SIG-M5 (cell line): Measurements from ENCODE around the gene OSBPL9.
"Not testable (repeated sequence)": the region's sequence is repeated elsewhere in the genome, so short reads cannot be mapped to it uniquely, and the experiment has no call there.

Source experiments
- DNase-seq: peaks from one replicate; lab custom pipeline; 2025; lab: John Stamatoyannopoulos, UW

Gene OSBPL9

GRCh38 chr1:51792864-51793263, 176.0 kb downstream of the OSBPL9 start:
- DNase-seq = no peak

- no peak for DNase-seq
Observed at GRCh38 chr1:51794260-51794659, 177.4 kb downstream of the OSBPL9 start.

- no peak for DNase-seq
Observed at GRCh38 chr1:51794868-51795267, 178.0 kb downstream of the OSBPL9 start.

- no peak for DNase-seq
Observed at GRCh38 chr1:51799372-51799771, 182.5 kb downstream of the OSBPL9 start.

GRCh38 chr1:51814513-51814912, 197.6 kb downstream of the OSBPL9 start:
- no peak for DNase-seq

- DNase-seq = no peak
Observed at GRCh38 chr1:51818487-51818886, 201.6 kb downstream of the OSBPL9 start.

- DNase-seq = not testable (repeated sequence)
Observed at GRCh38 chr1:51819021-51819420, 202.1 kb downstream of the OSBPL9 start.

- DNase-seq = no peak
Observed at GRCh38 chr1:51819810-51820209, 202.9 kb downstream of the OSBPL9 start.

GRCh38 chr1:51829058-51829457, 212.2 kb downstream of the OSBPL9 start:
- no peak for DNase-seq

GRCh38 chr1:51833700-51834099, 216.8 kb downstream of the OSBPL9 start:
- DNase-seq = no peak

- DNase-seq = no peak
Observed at GRCh38 chr1:51837243-51837642, 220.4 kb downstream of the OSBPL9 start.
